H9 (cell line): ENCODE data around the gene MYT1. TPM values are rescaled to one million over a fixed set of nuclear protein-coding genes. Genes with fewer than 3 reads are reported as not detected.

ENCODE experiments used
- DNase-seq: peaks from one replicate; pipeline ENCODE4 v3.0.0-alpha.2; 2017
- H2AFZ ChIP-seq: one replicate; pipeline ENCODE4 v1.6.1; 2013; ENCODE audit warnings: mild to moderate bottlenecking, low read length, control low read depth, moderate library complexity
- H2AK5ac ChIP-seq: 2 replicates; pipeline ENCODE4 v1.6.1; 2013; ENCODE audit warnings: low read length, control low read depth, mixed read lengths; ENCODE audit not compliant: insufficient read length
- H2BK120ac ChIP-seq: one replicate; pipeline ENCODE4 v1.6.1; 2013; ENCODE audit warnings: low read depth, mild to moderate bottlenecking, low read length, control low read depth, inconsistent platforms; ENCODE audit not compliant: poor library complexity, severe bottlenecking
- H2BK12ac ChIP-seq: 2 replicates; pipeline ENCODE4 v1.6.1; 2013; ENCODE audit warnings: low read length, control low read depth, mixed read lengths, low read depth; ENCODE audit not compliant: insufficient read length
- H2BK15ac ChIP-seq: 2 replicates; pipeline ENCODE4 v1.6.1; 2013; ENCODE audit warnings: low read depth, low read length, control low read depth
- H2BK20ac ChIP-seq: one replicate; pipeline ENCODE4 v1.6.1; 2013; ENCODE audit warnings: low read depth, mild to moderate bottlenecking, low read length, control low read depth, inconsistent platforms; ENCODE audit not compliant: poor library complexity, severe bottlenecking
- H2BK5ac ChIP-seq: 2 replicates; pipeline ENCODE4 v1.6.1; 2013; ENCODE audit warnings: low read length, control low read depth, mixed read lengths; ENCODE audit not compliant: insufficient read length
- H3K14ac ChIP-seq: 2 replicates; pipeline ENCODE4 v1.6.1; 2013; ENCODE audit warnings: low read length, control low read depth; ENCODE audit not compliant: insufficient read depth
- H3K18ac ChIP-seq: 2 replicates; pipeline ENCODE4 v1.6.1; 2013; ENCODE audit warnings: low read depth, mild to moderate bottlenecking, mixed read lengths, low read length, control low read depth; ENCODE audit not compliant: insufficient read length
- H3K23ac ChIP-seq: 2 replicates; pipeline ENCODE4 v1.6.1; 2013; ENCODE audit warnings: low read length, control low read depth, mixed read lengths, low read depth; ENCODE audit not compliant: insufficient read length
- H3K23me2 ChIP-seq: 2 replicates; pipeline ENCODE4 v1.6.1; 2013; ENCODE audit warnings: low read depth, mild to moderate bottlenecking, mixed read lengths, low read length, control low read depth; ENCODE audit not compliant: insufficient read length, poor library complexity, severe bottlenecking
- H3K27ac ChIP-seq: 2 replicates; pipeline ENCODE4 v1.5.1; 2013; ENCODE audit warnings: low read length, control low read depth, mixed read lengths, low read depth; ENCODE audit not compliant: insufficient read length
- H3K27me3 ChIP-seq: 2 replicates; pipeline ENCODE4 v1.6.1; 2013; ENCODE audit warnings: low read length, control low read depth, inconsistent platforms; ENCODE audit not compliant: insufficient read depth
- H3K4ac ChIP-seq: 2 replicates; pipeline ENCODE4 v1.6.1; 2013; ENCODE audit warnings: low read depth, mild to moderate bottlenecking, control low read depth, inconsistent platforms, low read length, moderate library complexity
- H3K4me1 ChIP-seq: 2 replicates; pipeline ENCODE4 v1.6.1; 2013; ENCODE audit warnings: low read length, control low read depth, inconsistent platforms; ENCODE audit not compliant: insufficient read depth
- H3K4me2 ChIP-seq: 2 replicates; pipeline ENCODE4 v1.6.1; 2013; ENCODE audit warnings: low read length, control low read depth, mixed read lengths; ENCODE audit not compliant: insufficient read length, insufficient read depth
- H3K56ac ChIP-seq: 2 replicates; pipeline ENCODE4 v1.6.1; 2013; ENCODE audit warnings: low read depth, mild to moderate bottlenecking, mixed read lengths, low read length, control low read depth; ENCODE audit not compliant: insufficient read length
- H3K79me1 ChIP-seq: 2 replicates; pipeline ENCODE4 v1.6.1; 2013; ENCODE audit warnings: low read depth, mild to moderate bottlenecking, moderate library complexity, low read length, control low read depth, inconsistent platforms; ENCODE audit not compliant: insufficient read depth, poor library complexity, severe bottlenecking
- H3K79me2 ChIP-seq: 2 replicates; pipeline ENCODE4 v1.6.1; 2013; ENCODE audit warnings: low read length, control low read depth, inconsistent platforms; ENCODE audit not compliant: insufficient read depth
- H3K9ac ChIP-seq: 2 replicates; pipeline ENCODE4 v1.6.1; 2013; ENCODE audit warnings: low read length, control low read depth, mixed read lengths; ENCODE audit not compliant: insufficient read length; ENCODE audit errors: extremely low read depth
- H3K9me3 ChIP-seq: one replicate; pipeline ENCODE4 v1.6.1; 2013; ENCODE audit warnings: low read depth, low read length, inconsistent platforms; ENCODE audit not compliant: control insufficient read depth
- H3T11ph ChIP-seq: one replicate; pipeline ENCODE4 v1.6.1; 2013; ENCODE audit warnings: mild to moderate bottlenecking, low read length, control low read depth, inconsistent platforms
- H4K20me1 ChIP-seq: one replicate; pipeline ENCODE4 v1.6.1; 2013; ENCODE audit not compliant: control insufficient read depth, insufficient read length, insufficient read depth
- H4K5ac ChIP-seq: 2 replicates; pipeline ENCODE4 v1.6.1; 2013; ENCODE audit warnings: low read depth, mild to moderate bottlenecking, mixed read lengths, low read length, control low read depth; ENCODE audit not compliant: insufficient read length
- H4K8ac ChIP-seq: replicated peaks from 2 replicates; pipeline ENCODE4 v1.6.1; 2013; ENCODE audit warnings: low read length, control low read depth, mixed read lengths, low read depth; ENCODE audit not compliant: insufficient read length
- H4K91ac ChIP-seq: 2 replicates; pipeline ENCODE4 v1.6.1; 2013; ENCODE audit warnings: low read depth, mild to moderate bottlenecking, moderate library complexity, mixed read lengths, low read length, control low read depth; ENCODE audit not compliant: insufficient read length
- H3K27ac Mint-ChIP-seq, 3 experiments: 2 replicates in 2 of 3; 3 replicates in 1 of 3; pipeline ENCODE4 v1.8.0; 2020 to 2021; ENCODE audit warnings: mixed read lengths in 3 of 3, mild to moderate bottlenecking in 1 of 3, moderate library complexity in 1 of 3
- H3K27me3 Mint-ChIP-seq: 2 replicates; pipeline ENCODE4 v1.8.0; 2021; ENCODE audit warnings: low read depth, mild to moderate bottlenecking, moderate library complexity, mixed read lengths
- H3K36me3 Mint-ChIP-seq, 3 experiments: 2 replicates in 2 of 3; 3 replicates in 1 of 3; pipeline ENCODE4 v1.8.0; 2020 to 2021; ENCODE audit warnings: low read depth in 3 of 3, mixed read lengths in 3 of 3; ENCODE audit not compliant: insufficient read depth in 1 of 3
- H3K4me1 Mint-ChIP-seq, 2 experiments: 2 replicates each; pipeline ENCODE4 v1.8.0; 2020; ENCODE audit warnings: mixed read lengths in 2 of 2
- H3K4me3 Mint-ChIP-seq, 2 experiments: 2 replicates in 1 of 2; 3 replicates in 1 of 2; pipeline ENCODE4 v1.8.0; 2020 to 2021; ENCODE audit warnings: mild to moderate bottlenecking in 2 of 2, mixed read lengths in 2 of 2, moderate library complexity in 1 of 2
- H3K9me3 Mint-ChIP-seq, 2 experiments: 2 replicates in 1 of 2; 3 replicates in 1 of 2; pipeline ENCODE4 v1.8.0; 2020; ENCODE audit warnings: mild to moderate bottlenecking in 2 of 2, mixed read lengths in 2 of 2, moderate library complexity in 1 of 2
- CTCF ChIP-seq: fragments of 200-600 bp; sonication (generic); conservative IDR thresholded peaks from 3 replicates; pipeline ENCODE4 v1.8.0; 2021; ENCODE audit warnings: antibody characterized with exemption, mild to moderate bottlenecking
- WGBS: extraction: QIAGEN DNeasy Blood & Tissue Kit; methylation state at CpG from one replicate; pipeline ENCODE4 v1.1.7; 2013; ENCODE audit warnings: missing lambda C conversion rate, low lambda C conversion rate, mixed read lengths; ENCODE audit not compliant: insufficient read length; ENCODE audit errors: extremely low coverage; 5-methylcytosine and 5-hydroxymethylcytosine counted together
- total RNA-seq: library from RNA; stranded (reverse); gene quantifications from 2 replicates; pipeline ENCODE4 v1.2.1, GENCODE V29; 2021

The MYT1 gene
- total RNA-seq, 1 experiment from 2014 or later, result 0.79 TPM

GRCh38 chr20:64173116-64173515 lies 8.9 kb downstream of the MYT1 start:
- no CpG with 5 or more reads among the region's 4 CpGs for WGBS
- H2BK5ac ChIP-seq, result no peak overlapping the region
- H3K79me2 ChIP-seq, result no peaks in the 10 kb centered on the region
- H3K27ac Mint-ChIP-seq, result no peak overlapping the region
- no peak overlapping the region for H2BK12ac ChIP-seq
- H3K79me1 ChIP-seq, result no peaks in the 10 kb centered on the region
- no peak for TF ChIP-seq CTCF
- no peaks in the 10 kb centered on the region for H3K23me2 ChIP-seq
- no peak overlapping the region for H3K56ac ChIP-seq
- no peaks in the 10 kb centered on the region for H3K9me3 ChIP-seq
- no peak overlapping the region; the same call in 1 of the 2 replicates for H3K14ac ChIP-seq
- no peak overlapping the region for H2AFZ ChIP-seq
- H2AK5ac ChIP-seq, result no peak overlapping the region
- peaks cover 0 to 3% of the 10 kb centered on the region in 2 experiments; a peak in 2 of 5 replicates for H3K9me3 Mint-ChIP-seq
- no peak for DNase-seq
- no peak overlapping the region for H3K18ac ChIP-seq
- H3K27me3 ChIP-seq, result no peaks in the 10 kb centered on the region; the same call in 1 of the 2 replicates
- H3K27me3 Mint-ChIP-seq, result peaks cover 31% of the 10 kb centered on the region
- H3K27ac ChIP-seq, result no peak overlapping the region
- no peak overlapping the region for H2BK15ac ChIP-seq
- no peak overlapping the region for H3T11ph ChIP-seq
- H3K4me2 ChIP-seq, result no peak overlapping the region
- peaks cover 2% of the 10 kb centered on the region; the same call in 1 of the 2 replicates for H3K4me1 ChIP-seq
- H3K4me3 Mint-ChIP-seq, result no peak overlapping the region
- no peak overlapping the region for H4K5ac ChIP-seq
- no peak overlapping the region for H3K23ac ChIP-seq
- H2BK20ac ChIP-seq, result no peak overlapping the region
- no peak overlapping the region for H4K8ac ChIP-seq
- H2BK120ac ChIP-seq, result no peak overlapping the region
- peaks cover 3% of the 10 kb centered on the region in 3 experiments; a peak in 3 of 7 replicates for H3K36me3 Mint-ChIP-seq
- H3K9ac ChIP-seq, result no peak overlapping the region
- no peak overlapping the region for H3K4ac ChIP-seq
- no peaks in the 10 kb centered on the region for H4K20me1 ChIP-seq
- H3K4me1 Mint-ChIP-seq, result peaks cover 17 to 32% of the 10 kb centered on the region in 2 experiments
- no peak overlapping the region for H4K91ac ChIP-seq
